Activated CD4-positive, alpha-beta T cell treated with anti-CD3 and anti-CD28 coated beads, Interleukin-2, amount 50 U/mL, for 48 hours (primary cell): Measurements from ENCODE around the gene CCNO.

Experiments used
- DNase-seq, 2 experiments: peaks; one replicate each; pipeline ENCODE4 v3.0.0-alpha.2; 2020

Gene CCNO, protein sequence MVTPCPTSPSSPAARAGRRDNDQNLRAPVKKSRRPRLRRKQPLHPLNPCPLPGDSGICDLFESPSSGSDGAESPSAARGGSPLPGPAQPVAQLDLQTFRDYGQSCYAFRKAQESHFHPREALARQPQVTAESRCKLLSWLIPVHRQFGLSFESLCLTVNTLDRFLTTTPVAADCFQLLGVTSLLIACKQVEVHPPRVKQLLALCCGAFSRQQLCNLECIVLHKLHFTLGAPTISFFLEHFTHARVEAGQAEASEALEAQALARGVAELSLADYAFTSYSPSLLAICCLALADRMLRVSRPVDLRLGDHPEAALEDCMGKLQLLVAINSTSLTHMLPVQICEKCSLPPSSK

DNA sequence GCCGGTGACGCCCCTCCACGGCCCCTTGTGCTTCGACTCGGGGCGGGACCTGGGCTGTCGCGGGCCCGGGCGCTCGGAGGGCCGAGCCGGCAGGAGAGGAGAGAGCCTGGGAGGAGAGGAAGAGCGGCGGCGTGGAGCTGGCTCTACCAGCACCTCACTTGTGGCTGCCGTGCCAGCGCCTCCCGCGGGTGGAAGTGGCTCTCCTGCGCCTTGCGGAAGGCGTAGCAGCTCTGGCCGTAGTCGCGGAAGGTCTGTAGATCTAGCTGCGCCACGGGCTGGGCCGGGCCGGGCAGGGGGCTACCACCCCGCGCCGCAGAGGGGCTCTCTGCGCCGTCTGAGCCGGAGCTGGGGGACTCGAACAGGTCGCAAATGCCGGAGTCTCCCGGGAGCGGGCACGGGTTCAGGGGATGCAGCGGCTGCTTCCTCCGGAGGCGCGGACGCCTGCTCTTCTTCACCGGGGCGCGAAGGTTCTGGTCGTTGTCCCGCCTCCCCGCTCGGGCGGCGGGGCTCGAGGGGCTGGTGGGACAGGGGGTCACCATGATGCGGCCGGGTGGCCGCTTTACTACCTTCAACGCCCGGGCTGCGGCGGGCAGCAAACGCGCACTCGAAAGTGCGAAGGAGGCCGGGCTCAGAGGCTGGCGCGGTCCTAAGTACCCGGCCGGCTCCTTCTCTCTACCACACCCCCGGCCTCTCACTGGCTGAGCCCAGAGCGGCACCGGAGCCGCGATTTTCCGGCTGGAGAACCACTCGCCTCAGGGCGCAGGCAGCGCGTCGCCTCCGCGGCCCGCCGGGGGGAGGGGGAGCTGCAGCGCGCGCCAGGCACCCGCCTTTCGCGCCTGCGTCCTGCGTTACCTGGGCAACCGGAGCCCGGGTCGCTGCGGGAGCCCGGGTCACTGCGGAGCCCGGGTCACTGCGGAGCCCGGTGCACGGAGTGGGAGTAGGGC, at the start of gene CCNO:
Gene CCNO, minus strand, starts transcription at position 624 of the 944 bp plus-strand sequence. Its CDS starts 85 bp downstream, at position 539.
- DNase-seq: peak; percentile 66 to 74

DNA sequence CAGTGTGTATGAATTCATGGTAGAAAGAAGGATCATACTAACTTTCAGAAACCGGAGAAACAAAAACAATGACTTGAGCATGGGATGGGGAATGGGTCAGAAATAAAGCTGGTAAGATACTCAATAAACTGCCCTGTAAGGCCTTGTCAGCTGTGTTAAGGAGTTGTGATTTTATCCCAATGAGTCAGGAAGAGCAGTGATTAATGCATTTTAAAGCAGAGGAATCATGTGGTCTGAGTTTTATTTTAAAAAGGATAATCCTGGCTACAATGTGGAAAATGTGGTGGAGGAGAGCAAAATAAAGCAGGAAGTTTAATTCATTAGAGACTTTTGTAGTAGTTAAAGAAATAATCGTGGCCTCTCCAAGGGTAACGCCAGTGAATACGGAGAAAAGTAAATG, 45.4 kb upstream of the CCNO start:
- DNase-seq: no peak

DNA sequence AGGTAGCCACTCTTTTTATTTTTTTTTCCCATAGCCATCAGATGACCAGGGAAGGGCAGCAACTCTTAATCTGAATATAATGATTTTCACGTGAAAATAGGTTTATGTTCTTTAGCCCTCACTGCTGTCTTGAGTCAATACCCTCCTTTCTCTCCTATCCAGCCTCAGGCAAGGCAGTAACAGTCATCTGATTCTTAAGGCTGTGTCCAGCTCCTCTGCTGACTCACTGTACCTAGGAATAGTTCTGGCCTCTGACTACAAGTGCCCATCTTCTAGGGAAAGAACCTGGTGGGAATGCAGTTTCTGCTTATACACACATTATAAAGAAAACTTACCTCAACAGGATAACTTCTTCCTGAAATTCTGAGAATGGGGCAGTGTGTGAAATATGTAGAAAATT, 43.4 kb upstream of the CCNO start:
- no peak for DNase-seq

DNA sequence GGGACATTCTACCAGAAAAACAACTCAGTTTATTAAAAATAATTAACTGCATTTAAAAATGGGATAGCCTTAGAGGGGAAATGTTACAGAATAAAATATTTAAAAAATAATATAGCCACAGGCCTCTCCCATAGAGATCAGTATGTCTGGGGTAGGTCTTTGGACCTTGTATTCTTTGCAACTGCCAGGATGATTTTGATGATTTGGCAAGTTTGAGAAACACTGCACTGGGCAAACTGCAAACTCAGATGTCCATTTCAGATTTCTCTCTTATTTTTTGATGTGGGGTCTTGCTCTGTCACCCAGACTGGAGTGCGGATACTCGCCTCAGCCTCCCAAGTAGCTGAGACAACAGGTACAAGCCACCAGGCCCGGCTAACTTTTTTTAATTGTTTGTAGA, 24.9 kb upstream of the CCNO start:
- DNase-seq: no peak

DNA sequence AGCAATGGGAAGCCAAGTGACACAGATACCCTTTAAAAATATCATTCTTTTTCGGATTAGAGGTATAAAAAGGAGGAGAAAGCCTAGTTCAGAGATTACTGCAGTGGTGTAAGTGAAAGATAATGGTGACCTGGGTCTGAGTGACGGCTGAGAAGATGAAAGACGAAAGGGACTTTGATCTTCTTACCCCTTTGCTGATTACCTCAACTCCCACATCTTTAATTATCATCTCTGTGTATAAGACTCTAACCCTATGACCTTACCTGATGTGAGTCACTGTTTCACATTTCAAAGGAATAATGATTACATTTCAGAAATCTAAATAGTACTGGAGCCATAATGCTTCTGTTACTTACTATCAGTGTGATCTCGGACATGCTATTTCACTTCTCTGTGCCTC, 21.4 kb upstream of the CCNO start:
- no peak for DNase-seq

DNA sequence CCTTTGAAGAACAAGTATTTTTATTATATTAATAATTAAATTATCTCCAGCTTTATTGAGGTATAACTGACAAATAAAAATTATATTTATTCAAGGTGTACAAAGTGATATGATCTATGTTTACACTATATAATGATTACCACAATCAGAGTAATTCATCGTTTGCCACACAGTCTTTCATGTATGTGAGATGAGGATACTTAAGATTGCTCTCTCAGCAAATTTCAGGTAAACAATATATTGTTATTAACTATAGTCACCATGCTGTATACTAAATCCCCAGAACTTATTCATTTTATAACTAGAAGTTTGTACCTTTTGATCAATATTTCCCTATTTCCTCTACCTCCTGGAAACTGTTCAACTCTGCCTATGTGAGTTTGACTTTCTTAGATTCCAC, 16.7 kb upstream of the CCNO start:
- no peak for DNase-seq

DNA sequence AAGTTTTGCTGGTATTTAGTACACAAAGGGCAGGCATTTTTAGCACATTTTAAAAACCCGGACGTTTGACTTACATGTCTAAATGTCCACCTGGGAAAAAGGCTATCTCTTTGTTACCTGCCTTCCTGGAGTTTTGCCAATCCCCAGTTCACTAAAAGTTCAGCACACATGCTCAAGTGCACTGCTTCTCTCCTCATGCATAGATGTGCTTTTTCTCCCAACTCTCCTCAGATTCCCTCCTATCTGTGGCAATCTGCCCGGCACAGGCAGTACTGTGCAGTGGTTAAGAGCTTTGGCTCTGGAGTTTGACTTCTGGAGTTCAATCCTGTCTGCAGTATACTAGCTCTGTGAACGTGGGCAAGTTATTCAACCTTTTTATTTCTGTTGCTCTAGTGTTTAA, 8.3 kb upstream of the CCNO start:
- DNase-seq: no peak

DNA sequence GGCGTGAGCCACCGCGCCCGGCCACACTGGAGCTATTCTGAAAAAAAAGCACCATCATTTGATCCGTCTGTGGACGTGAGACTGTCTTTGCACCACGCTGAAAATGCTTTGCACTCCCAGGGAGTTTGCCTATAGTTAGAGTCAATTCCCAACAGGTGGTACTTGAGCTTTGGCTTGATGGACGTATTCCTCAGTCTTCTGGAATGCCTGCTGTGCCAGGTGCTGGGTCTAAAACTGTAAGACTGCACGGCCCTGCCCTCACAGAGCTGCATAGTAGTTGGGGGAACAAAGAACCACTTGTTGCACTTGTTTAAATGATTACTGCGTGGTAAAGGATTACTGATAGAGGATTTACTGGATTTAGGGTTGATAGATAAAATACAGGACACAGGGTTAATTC, 3.4 kb upstream of the CCNO start:
- DNase-seq: no peak

DNA sequence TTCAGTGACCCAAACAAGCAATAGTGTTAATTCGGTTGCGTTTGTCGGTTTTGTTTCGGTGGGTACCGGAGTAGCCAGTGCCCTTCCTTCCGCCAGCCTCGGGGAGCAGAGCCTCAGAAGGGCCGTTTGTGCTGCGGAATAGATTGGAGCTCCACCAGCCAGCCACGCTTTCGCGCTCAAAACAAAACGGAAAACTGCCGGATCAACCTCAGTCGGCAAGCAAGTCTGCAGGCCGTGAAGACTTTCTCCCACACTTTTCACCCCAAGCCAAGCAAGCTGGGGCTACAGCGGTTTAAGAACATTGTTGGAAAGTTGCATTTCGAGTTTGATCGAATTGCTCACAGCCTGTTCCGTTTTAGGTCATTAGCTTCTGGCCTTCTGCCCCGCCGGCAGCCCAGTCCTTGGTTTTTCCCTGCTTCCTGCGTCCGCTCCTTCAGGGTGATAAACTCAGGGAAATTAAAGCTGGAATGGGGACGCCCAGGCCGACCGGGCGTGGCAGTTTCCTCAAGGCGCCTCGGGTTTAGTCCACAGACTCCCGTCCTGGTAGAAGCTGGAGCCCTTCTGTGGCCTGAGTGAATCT, 803 bp upstream of the CCNO start:
- DNase-seq: no peak

DNA sequence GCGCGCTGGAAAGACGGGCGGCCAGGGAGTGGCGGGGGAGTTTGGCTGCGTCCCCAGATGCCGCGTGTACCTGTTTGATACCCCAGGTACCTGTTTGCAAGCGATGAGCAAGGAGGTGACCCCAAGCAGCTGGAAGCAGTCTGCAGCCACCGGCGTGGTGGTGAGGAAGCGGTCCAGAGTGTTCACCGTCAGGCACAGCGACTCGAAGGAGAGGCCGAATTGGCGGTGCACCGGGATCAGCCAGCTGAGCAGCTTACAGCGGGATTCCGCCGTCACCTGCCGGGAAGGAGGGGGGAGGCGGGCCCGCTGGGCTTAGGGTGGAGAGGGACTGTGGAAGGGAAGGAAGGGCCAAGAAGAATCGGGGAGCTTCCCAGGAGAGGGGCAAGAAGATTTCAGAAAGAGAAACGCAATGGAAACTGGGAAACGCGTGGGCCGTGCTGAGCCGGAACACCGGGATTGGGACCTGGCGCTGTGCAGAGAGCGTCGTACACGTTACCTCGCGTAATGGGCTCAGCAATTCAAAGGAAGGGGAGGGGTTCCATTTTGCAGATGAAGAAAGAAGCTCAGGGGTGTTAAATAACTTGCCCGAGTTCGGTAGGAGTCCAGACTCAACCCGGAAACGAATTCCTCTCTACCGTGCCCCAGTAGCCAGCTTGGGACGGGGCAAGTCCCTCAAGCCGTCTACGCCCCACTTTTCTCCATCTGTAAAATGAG, 980 bp downstream of the CCNO start:
- no peak for DNase-seq

DNA sequence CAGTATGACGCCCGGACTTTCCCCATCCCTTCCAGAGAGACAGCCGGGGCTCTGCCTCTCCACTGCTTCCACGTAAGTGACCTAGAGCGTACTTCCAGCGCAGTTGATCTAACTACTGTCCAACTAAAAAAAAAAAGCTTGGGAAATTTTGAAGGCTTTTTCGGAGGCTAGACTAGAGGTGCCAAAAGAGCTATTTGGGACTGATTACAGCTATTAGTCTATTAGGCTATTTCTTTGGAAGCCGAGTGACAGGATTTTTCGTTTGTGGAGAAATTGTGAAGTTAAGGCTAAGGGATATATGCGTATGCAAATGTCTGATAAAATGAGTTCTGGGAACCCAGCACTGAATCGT, 1.5 kb downstream of the CCNO start:
- DNase-seq: no peak

DNA sequence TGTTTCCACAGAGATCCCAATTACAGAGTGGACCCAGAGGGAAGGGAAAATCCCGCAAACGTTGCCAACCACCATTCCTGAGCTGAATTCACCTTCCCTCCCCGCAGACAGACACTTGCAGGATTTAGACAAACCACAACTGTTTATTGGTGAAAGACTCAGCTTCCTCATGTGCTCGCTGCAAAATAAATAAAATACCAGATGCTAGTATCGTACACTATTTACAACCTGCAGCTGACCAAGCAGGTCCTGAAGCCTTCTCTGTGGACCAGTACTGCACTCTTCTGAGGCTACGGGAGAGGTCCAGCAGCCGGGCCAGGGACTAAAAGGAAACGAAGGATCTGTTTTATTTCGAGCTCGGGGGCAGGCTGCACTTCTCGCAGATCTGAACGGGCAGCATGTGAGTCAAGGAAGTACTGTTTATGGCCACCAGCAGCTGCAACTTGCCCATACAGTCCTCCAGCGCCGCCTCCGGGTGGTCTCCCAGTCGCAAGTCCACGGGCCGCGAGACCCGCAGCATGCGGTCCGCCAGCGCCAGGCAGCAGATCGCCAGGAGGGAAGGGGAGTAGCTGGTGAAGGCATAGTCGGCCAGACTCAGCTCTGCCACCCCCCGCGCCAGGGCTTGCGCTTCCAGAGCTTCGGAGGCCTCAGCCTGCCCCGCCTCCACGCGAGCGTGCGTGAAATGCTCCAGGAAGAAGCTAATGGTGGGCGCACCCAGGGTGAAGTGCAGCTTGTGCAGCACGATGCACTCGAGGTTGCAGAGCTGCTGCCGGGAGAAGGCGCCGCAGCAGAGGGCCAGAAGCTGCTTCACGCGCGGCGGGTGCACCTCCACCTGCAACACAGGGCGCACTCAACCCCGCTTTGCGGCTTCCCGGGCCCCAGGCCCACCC, 2.1 kb downstream of the CCNO start:
- DNase-seq: no peak

DNA sequence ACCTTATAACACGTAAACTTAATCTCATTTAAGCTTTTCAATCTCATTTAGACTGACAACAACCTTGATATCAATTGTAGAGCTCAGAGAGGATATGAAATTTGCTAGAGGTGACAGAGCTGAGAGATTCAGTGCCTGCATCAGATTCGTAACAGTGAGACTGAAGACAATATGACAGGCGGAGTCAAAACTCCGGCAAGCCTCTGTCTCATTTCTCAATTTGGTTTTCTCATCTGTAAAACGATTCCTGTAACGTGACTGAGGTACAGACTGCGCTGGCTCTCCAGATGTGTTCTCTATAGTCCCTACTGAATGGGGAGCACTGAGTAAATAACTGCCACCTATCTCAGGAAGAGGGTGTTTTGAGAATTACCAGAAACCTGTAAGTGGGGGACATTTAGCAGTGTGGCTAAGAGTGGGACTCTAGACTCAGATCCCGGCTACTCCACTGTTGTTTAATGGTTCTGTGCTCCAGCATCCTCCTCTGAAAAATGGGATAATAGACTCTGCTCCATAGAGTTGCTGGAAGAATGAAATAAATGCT, 3.2 kb downstream of the CCNO start:
- DNase-seq: no peak

DNA sequence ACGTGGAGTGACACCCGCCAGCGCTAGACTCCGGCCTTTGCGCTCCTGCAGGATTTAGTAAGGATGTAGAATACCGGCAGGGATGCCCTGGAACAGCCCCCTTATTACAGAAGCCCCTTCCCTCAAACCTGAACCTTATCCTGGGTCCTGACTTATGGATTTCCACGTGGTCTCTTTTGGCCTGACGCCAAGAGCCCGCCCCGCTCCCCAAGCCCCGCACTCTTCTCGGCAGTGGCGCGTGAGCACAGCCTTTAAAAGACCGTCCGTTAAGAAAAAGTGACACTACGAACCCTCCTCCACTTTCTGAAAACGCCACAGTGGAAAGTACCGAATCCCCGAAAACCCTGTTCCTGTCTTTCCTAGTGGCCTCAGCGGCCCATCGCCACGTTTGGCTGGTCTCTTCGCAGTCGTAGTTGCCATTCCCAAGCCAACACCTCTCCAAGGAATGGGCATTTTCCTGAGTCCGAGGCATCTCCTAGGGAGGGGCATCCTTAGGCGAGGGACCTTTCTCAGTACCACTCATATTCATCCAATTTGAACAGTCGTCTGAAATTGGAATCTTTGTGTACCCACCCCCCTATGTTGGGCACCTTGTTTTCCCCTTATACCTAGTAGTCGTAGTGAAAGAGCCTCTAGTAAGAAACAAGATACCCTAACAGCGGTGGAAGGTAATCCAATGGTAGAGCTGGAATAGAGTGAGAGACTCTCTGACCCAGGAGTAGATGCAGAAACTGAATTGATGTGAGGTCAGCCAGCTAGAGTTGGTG, 5.6 kb downstream of the CCNO start:
- DNase-seq: no peak

DNA sequence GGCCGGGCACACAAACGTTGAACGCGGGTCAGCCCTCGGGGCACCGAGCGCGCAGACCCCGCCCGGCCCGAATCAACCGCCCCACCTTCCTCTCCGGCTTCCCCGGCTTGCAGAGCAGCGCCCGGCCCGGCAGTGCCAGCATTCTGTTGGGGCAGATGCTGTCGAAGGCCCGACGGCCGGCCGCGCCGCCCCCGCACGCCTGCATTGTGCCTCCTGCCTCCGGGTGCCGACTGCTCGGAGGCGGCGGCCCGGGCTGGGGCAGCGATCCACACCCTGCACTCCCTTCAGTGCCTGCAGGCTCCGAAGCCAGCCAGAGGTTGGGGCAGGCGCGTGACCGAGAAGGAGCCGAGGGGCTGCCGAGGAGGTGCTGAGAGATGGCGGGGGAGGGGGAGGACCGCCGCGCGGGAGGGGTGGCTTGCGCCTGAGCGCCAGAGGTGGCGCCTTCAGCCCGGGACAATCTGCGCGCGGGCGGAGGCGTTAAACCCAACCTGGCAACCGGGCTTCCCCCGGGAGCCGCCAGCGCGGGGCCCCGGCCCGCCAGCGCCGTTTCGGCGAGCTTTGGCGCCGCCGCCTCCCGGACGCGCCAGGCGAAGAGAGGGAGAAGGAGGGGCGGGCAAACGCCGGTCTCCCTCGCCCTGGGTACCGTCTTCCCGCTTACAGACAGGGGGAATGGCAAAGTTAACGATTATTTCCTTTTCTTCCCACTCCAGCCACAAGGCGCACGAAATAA, 6.3 kb downstream of the CCNO start, which contains the start of gene MCIDAS:
Gene MCIDAS, minus strand, starts transcription at position 382 of the 730 bp plus-strand sequence. Its CDS starts 177 bp downstream, at position 205.
- peak; percentile 68 to 77 for DNase-seq

DNA sequence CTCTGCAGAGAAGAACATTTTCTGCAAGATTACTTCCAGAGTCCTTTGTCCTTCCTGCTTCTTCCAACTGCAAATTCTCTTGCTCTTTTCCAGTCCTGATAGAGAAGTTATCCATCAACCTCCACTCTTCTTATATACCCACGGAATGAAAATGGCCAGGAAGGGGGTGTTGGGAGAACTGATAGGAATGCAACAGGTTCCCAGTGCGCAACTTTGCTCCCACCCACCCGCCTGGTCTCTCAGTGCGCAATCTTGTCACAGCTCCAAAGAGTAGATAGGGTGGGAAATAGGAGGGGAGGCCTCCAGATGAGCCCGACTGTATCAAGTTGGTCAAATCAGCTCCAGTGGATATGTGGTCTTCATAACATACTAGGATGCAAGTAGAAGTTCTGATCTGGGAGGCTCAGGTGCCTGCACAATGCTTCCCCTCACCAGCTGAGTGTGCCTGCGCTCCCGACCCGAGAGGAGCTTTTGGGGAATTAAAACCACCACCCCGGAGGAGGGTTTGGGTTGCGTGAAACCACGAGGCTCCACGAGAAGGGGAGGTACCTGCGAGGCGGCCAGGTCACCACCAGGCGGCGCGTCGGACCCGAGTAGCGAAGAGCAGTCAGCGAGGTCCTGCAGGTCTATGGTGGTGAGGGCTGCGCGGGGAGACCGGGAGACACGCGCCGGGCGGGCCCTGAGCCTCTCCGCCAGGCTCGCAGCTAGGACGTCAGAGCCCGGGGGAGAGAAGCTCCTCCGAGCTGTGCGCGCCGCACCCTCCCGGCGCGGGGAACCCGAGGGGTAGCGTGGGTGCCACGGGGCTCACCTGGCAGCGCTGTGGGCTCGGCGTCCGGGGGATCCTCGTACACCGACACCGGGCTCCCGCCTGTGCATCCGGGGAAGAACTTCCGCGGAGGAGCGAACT, 7.1 kb downstream of the CCNO start:
- DNase-seq: peak; percentile 78 to 84

DNA sequence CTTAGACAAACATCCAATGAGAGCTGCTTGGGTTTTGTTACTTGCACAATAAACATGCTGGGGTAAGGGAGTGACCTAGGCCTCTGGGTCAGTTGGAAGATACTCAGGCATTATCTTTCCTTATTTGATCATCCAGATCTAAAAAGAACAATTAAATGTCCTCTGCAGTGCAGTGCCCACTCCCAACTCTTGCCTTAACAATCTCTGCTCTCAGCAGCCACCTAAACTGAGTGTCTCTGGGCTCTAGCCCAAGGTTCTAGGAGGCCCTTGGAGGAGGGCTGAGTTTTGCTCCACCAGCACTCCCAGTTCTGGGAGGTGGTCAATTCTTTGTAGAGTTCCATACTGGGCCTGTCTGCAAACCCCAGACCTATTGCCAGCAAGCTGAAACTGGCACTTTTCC, 8.1 kb downstream of the CCNO start:
- DNase-seq: no peak

DNA sequence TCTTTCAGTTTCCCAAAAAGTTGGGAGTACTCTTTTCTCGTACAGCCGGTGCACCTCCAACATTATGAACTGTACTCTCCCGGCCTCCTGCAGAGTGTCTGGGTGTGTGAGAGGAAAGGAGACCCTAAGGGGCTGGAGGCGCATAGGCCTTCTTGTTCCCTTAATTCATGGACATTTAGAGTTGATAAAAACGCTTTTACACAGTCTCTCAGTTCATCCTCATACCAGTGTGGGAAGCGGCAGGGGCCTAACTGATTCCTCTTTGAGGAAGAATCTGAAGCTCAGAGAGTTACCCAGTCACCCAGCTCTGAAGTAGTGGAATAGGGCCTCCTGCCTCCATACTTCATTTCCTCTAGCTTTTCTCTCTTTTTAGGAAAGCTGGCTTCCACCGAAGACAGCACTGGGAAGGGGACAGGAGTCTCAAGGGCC, 9.6 kb downstream of the CCNO start:
- no peak for DNase-seq
